ENCODE measurements around the gene ZMIZ2. TPM values are rescaled to one million over a fixed set of nuclear protein-coding genes. Genes with fewer than 3 reads are reported as not detected.

ZMIZ2 gene
- total and polyA plus RNA-seq, 2 experiments from 2014 or later, result 15.5 to 46.1 TPM

DNA sequence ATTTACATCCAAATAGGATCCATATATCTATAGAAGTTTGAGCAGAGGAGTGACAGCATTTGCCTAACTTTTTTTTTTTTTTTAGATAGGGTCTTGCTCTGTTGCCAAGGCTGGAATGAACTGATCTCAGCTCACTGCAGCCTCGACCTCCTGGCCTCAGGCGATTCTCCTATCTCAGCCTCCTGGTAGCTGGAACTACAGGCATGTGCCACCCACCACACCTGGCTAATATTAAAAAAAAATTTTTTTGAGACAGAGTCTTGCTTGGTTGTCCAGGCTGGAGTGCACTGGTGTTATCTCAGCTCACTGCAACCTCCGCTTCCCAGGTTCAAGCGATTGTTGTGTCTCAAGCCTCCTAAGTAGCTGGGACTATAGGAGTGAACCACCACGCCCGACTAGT, 62.9 kb downstream of the ZMIZ2 start (continued):
- TF ChIP-seq, protein P1, sequence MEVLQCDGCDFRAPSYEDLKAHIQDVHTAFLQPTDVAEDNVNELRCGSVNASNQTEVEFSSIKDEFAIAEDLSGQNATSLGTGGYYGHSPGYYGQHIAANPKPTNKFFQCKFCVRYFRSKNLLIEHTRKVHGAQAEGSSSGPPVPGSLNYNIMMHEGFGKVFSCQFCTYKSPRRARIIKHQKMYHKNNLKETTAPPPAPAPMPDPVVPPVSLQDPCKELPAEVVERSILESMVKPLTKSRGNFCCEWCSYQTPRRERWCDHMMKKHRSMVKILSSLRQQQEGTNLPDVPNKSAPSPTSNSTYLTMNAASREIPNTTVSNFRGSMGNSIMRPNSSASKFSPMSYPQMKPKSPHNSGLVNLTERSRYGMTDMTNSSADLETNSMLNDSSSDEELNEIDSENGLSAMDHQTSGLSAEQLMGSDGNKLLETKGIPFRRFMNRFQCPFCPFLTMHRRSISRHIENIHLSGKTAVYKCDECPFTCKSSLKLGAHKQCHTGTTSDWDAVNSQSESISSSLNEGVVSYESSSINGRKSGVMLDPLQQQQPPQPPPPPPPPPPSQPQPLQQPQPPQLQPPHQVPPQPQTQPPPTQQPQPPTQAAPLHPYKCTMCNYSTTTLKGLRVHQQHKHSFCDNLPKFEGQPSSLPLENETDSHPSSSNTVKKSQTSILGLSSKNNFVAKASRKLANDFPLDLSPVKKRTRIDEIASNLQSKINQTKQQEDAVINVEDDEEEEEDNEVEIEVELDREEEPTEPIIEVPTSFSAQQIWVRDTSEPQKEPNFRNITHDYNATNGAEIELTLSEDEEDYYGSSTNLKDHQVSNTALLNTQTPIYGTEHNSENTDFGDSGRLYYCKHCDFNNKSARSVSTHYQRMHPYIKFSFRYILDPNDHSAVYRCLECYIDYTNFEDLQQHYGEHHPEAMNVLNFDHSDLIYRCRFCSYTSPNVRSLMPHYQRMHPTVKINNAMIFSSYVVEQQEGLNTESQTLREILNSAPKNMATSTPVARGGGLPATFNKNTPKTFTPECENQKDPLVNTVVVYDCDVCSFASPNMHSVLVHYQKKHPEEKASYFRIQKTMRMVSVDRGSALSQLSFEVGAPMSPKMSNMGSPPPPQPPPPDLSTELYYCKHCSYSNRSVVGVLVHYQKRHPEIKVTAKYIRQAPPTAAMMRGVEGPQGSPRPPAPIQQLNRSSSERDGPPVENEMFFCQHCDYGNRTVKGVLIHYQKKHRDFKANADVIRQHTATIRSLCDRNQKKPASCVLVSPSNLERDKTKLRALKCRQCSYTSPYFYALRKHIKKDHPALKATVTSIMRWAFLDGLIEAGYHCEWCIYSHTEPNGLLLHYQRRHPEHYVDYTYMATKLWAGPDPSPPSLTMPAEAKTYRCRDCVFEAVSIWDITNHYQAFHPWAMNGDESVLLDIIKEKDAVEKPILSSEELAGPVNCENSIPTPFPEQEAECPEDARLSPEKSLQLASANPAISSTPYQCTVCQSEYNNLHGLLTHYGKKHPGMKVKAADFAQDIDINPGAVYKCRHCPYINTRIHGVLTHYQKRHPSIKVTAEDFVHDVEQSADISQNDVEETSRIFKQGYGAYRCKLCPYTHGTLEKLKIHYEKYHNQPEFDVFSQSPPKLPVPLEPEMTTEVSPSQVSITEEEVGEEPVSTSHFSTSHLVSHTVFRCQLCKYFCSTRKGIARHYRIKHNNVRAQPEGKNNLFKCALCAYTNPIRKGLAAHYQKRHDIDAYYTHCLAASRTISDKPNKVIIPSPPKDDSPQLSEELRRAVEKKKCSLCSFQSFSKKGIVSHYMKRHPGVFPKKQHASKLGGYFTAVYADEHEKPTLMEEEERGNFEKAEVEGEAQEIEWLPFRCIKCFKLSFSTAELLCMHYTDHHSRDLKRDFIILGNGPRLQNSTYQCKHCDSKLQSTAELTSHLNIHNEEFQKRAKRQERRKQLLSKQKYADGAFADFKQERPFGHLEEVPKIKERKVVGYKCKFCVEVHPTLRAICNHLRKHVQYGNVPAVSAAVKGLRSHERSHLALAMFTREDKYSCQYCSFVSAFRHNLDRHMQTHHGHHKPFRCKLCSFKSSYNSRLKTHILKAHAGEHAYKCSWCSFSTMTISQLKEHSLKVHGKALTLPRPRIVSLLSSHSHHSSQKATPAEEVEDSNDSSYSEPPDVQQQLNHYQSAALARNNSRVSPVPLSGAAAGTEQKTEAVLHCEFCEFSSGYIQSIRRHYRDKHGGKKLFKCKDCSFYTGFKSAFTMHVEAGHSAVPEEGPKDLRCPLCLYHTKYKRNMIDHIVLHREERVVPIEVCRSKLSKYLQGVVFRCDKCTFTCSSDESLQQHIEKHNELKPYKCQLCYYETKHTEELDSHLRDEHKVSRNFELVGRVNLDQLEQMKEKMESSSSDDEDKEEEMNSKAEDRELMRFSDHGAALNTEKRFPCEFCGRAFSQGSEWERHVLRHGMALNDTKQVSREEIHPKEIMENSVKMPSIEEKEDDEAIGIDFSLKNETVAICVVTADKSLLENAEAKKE (CRISPR knock-in tag; IDR thresholded peaks at IDR 0.05), result no peak
- no peak for TF ChIP-seq ZNF114 (CRISPR knock-in tag; IDR thresholded peaks at IDR 0.05)
- no peak for TF ChIP-seq ZNF331 (CRISPR knock-in tag; IDR thresholded peaks at IDR 0.05; ENCODE audit: low read depth)
- TF ChIP-seq, protein P2, sequence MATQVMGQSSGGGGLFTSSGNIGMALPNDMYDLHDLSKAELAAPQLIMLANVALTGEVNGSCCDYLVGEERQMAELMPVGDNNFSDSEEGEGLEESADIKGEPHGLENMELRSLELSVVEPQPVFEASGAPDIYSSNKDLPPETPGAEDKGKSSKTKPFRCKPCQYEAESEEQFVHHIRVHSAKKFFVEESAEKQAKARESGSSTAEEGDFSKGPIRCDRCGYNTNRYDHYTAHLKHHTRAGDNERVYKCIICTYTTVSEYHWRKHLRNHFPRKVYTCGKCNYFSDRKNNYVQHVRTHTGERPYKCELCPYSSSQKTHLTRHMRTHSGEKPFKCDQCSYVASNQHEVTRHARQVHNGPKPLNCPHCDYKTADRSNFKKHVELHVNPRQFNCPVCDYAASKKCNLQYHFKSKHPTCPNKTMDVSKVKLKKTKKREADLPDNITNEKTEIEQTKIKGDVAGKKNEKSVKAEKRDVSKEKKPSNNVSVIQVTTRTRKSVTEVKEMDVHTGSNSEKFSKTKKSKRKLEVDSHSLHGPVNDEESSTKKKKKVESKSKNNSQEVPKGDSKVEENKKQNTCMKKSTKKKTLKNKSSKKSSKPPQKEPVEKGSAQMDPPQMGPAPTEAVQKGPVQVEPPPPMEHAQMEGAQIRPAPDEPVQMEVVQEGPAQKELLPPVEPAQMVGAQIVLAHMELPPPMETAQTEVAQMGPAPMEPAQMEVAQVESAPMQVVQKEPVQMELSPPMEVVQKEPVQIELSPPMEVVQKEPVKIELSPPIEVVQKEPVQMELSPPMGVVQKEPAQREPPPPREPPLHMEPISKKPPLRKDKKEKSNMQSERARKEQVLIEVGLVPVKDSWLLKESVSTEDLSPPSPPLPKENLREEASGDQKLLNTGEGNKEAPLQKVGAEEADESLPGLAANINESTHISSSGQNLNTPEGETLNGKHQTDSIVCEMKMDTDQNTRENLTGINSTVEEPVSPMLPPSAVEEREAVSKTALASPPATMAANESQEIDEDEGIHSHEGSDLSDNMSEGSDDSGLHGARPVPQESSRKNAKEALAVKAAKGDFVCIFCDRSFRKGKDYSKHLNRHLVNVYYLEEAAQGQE (IDR thresholded peaks at IDR 0.05; ENCODE audit: unreplicated experiment), result no peak
- TF ChIP-seq POLR2AphosphoS5 (IDR thresholded peaks at IDR 0.05; ENCODE audit: low read depth), result no peak
- TF ChIP-seq, protein P3, sequence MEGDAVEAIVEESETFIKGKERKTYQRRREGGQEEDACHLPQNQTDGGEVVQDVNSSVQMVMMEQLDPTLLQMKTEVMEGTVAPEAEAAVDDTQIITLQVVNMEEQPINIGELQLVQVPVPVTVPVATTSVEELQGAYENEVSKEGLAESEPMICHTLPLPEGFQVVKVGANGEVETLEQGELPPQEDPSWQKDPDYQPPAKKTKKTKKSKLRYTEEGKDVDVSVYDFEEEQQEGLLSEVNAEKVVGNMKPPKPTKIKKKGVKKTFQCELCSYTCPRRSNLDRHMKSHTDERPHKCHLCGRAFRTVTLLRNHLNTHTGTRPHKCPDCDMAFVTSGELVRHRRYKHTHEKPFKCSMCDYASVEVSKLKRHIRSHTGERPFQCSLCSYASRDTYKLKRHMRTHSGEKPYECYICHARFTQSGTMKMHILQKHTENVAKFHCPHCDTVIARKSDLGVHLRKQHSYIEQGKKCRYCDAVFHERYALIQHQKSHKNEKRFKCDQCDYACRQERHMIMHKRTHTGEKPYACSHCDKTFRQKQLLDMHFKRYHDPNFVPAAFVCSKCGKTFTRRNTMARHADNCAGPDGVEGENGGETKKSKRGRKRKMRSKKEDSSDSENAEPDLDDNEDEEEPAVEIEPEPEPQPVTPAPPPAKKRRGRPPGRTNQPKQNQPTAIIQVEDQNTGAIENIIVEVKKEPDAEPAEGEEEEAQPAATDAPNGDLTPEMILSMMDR (conservative IDR thresholded peaks at IDR 0.05; ENCODE audit: low read depth in 2 of 2), result no peak

Data from GM23338 (cell line).